GM12864 (cell line): Measurements from ENCODE around the gene GPR4.
"Not testable (repeated sequence)": the region's sequence is repeated elsewhere in the genome, so short reads cannot be mapped to it uniquely, and the experiment has no call there.

Experiments
- DNase-seq: peaks from one replicate; pipeline ENCODE4 v3.0.0-alpha.2; 2011; ENCODE audit warnings: low read depth
- H3K4me3 ChIP-seq: 2 replicates; pipeline ENCODE4 v1.5.1; 2011; ENCODE audit warnings: mild to moderate bottlenecking, low read depth, low read length, control low read depth
- TF ChIP-seq, protein P1 (sequence below): IDR thresholded peaks from 2 replicates; pipeline ENCODE4 v1.5.1; 2011; ENCODE audit warnings: low read depth, mild to moderate bottlenecking, moderate library complexity, low read length, control low read depth, inconsistent platforms; ENCODE audit errors: missing control alignments

GPR4 gene

DNA sequence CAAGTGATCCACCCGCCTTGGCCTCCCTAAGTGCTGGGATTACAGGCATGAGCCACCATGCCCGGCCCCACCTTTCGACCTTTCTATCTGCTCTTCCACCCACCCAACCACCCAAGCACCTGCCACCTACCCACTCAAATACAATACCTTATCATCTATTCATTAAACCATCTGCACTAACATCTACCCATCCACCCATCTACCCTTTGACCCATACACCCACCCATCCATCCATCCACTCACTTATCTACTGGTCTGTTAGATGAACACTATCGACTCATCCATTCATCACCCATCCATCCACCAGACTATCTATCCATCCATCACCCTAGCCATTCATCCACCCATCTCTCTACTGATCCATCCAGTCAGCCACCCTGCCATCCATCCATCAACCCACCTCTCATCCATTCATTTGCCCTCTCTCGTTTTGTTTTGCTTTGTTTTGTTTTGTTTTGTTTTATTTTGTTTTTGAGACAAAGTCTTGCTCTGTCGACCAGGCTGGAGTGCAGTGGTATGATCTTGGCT is 20.0 kb upstream of the GPR4 start:
- no peak for DNase-seq
- TF ChIP-seq, protein P1, sequence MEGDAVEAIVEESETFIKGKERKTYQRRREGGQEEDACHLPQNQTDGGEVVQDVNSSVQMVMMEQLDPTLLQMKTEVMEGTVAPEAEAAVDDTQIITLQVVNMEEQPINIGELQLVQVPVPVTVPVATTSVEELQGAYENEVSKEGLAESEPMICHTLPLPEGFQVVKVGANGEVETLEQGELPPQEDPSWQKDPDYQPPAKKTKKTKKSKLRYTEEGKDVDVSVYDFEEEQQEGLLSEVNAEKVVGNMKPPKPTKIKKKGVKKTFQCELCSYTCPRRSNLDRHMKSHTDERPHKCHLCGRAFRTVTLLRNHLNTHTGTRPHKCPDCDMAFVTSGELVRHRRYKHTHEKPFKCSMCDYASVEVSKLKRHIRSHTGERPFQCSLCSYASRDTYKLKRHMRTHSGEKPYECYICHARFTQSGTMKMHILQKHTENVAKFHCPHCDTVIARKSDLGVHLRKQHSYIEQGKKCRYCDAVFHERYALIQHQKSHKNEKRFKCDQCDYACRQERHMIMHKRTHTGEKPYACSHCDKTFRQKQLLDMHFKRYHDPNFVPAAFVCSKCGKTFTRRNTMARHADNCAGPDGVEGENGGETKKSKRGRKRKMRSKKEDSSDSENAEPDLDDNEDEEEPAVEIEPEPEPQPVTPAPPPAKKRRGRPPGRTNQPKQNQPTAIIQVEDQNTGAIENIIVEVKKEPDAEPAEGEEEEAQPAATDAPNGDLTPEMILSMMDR: no peak
- no peak overlapping the region for H3K4me3 ChIP-seq

DNA sequence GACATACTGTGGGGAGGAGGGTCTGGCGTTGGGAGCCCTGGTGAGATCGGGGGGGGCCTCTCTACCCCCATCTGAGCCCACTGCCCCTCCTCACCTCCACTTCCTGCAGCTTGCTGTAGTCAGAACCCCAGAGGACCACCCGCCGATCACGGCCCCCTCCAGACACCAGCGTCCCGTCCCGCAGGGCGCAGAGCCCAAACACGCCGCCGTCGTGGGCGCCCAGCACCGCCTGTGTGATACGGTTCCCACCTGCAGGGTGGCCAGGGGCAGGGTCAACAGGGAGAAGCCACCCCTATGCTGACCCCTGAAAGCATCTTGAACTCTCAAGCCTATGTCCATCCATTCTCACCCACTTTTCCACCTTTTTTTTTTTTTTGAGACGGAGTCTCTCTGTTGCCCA is 19.4 kb upstream of the GPR4 start:
- H3K4me3 ChIP-seq: no peak overlapping the region
- TF ChIP-seq, protein P1: no peak
- DNase-seq: no peak

DNA sequence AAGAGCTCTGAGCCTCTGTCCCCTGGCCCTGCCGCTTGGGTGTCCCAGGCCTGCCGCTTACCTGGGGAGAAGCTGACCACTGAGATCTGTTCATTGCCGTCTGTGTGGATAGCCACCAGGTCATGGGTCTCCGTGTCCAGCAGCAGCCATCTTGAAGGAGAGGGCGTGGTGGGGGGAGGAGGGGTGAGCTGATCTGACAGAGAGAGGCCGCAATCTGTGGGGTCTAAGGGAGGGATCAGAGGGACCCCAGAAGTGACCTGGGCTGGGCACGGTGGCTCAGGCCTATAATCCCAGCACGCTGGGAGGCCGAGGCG is 14.6 kb upstream of the GPR4 start:
- TF ChIP-seq, protein P1: no peak
- no peak overlapping the region for H3K4me3 ChIP-seq
- no peak for DNase-seq

DNA sequence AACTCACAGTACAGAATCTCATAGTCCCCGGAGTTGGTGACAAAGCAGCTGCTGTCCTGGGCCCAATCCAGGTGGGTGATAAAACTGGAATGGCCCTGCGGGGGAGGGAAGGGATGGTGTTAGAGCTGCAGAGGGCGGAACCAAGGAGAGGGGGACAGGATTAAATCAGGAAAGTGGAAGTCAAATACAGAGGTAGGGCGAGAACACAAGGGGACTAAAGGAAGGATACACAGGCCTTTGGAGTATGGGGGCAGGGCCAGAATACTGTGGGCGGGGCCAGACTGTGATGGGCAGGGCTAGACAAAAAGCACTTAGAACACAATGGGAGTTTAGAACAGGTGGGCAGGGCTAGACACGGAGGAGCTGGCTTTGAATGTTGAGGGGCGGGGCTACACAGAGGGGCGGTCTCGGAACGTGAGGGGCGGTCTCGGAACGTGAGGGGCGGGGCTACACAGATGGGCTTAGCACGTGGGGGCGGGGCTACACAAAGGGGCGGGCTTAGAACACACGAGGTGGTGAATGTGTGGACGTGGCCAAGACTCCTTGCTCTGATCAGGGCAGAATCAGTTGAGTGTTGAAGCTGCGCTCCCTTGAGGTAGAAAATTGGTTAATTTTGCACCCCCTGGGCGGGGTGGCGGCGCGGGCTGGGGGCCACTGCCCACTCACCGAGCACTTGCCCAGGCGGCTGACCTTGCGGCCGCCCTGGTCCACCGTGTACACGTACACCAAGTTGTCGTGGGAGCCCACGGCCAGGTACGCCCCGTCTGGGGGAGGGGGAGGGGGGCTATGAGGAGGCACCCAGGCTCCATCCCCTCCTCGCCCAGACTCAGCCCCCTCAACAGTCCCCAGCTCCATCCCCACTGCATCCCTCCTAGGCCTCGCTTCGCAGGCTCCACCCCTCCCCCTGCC is 14.0 kb upstream of the GPR4 start:
- H3K4me3 ChIP-seq: no peak overlapping the region
- TF ChIP-seq, protein P1: no peak
- peak; percentile 77 for DNase-seq

DNA sequence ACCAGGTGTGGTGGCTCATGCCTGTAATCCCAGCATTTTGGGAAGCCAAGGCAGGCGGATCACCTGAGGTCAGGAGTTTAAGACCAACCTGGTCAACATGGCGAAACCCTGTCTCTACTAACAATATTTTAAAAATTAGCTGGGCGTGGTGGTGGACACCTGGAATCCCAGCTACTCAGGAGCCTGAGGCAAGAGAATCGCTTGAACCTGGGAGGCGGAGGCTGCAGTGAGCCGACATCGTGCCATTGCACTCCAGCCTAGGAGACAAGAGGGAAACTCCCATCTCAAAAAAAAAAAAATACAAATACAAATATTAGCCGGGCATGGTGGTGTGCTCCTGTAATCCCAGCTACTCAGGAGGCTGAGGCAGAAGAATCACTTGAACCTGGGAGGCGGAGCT is 13.0 kb upstream of the GPR4 start:
- not testable (repeated sequence) for DNase-seq, H3K4me3 ChIP-seq

DNA sequence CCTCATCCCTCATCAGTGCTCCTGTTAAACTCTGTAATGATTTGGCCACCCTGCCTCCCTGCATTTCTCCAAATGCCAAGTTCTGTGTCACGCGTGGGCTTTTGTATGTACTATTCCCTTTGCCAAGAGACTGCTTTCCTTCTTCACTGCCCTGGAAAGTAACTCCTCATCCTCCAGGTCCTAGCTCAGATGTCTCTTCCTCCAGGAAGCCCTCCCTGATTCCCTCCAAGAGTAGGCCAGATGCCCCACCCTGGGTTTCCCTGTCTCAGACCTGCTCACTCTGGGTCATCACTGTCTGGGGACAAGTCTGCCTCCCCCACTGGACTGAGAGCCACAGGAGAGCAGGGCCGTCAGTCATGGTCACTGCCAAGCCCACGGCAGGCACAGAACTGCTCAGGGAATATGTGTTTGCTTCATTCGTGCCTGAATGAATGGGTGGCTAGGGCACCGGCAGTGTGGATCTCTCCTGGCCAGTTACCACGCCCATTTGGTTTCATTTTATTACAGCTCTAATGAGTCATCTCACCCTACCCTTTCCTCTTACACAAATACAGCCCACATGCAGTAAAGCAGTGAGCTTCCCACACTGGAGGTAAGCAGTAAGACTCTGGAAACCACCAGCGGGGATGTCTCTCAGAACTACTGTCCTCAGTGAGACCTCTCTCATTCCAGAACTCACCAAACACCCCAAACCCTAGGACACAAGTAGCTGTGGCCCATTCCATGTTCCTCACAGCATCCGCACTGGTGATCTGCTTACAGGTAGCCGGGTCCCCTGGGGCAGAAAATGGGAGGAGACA is 12.1 kb upstream of the GPR4 start:
- peak; percentile 62 for DNase-seq
- TF ChIP-seq, protein P1: no peak
- H3K4me3 ChIP-seq: no peak overlapping the region

GRCh38 chr19:45608948-45609347 is 6.9 kb upstream of the GPR4 start:
- DNase-seq: no peak
- TF ChIP-seq, protein P1: no peak
- no peak overlapping the region for H3K4me3 ChIP-seq
